GM18526 (cell line): Measurements from ENCODE around the gene SS18L1.

ENCODE experiments used
- POLR2A ChIP-seq: IDR thresholded peaks from 3 replicates; pipeline ENCODE4 v1.6.1; 2011; ENCODE audit not compliant: insufficient read length; ENCODE audit errors: extremely low read depth

The SS18L1 gene

DNA sequence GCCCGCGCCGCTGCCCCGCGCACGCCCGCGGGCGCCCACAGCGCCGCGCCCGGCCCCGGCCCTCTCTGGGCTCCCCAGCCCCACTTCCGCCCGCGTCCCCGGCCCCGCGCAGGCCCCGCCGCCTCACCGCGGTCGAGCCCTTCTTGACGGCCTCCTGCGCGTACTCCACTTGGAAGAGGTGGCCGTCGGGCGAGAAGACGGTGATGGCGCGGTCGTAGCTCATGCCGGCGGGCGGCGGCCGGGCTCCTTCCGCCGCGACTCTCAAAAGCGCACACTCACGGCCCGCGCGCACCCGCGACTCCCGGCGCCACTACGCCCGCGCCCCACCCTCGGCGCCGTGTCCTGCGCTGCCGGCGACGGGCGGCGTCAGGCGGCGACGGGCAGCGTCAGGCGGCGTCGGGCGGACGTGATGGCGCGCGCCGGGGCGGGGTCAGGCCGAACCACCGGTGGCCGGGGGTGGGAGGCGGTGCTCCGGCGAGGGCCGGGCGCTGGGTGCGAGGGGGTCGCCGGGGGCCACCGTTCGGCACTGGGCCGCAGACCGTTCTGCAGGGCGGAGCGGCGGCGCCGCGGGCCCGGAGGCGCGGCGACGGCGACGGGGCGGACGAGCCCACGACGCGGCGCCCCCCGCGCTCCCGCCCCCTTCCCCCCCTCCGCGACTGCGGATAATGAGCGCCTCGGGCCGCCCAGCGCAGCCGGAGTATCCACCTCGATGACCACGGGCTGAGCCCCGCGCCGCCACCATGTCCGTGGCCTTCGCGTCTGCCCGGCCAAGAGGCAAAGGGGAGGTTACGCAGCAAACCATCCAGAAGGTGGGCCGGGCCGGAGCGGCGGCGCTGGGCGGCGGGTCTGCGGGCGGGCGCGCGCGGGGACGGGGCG is at the start of gene SS18L1, which contains the start of gene PSMA7:
TSS of gene SS18L1 (plus strand) at position 689 of the 876 bp plus-strand sequence. CDS start at position 741, 52 bp downstream.
TSS of gene PSMA7 (minus strand) at position 314 of the 876 bp plus-strand sequence. CDS start at position 223, 91 bp downstream.
- TF ChIP-seq POLR2A, result peak; percentile 86

GRCh38 chr20:62096421-62097380 is 46.9 kb upstream of the SS18L1 start:
- TF ChIP-seq POLR2A, result no peak

GRCh38 chr20:62097881-62098407 is 45.6 kb upstream of the SS18L1 start:
- no peak for TF ChIP-seq POLR2A

- TF ChIP-seq POLR2A, result no peak
These were observed 42.5 kb upstream of the SS18L1 start for GRCh38 chr20:62101078-62101477.

DNA sequence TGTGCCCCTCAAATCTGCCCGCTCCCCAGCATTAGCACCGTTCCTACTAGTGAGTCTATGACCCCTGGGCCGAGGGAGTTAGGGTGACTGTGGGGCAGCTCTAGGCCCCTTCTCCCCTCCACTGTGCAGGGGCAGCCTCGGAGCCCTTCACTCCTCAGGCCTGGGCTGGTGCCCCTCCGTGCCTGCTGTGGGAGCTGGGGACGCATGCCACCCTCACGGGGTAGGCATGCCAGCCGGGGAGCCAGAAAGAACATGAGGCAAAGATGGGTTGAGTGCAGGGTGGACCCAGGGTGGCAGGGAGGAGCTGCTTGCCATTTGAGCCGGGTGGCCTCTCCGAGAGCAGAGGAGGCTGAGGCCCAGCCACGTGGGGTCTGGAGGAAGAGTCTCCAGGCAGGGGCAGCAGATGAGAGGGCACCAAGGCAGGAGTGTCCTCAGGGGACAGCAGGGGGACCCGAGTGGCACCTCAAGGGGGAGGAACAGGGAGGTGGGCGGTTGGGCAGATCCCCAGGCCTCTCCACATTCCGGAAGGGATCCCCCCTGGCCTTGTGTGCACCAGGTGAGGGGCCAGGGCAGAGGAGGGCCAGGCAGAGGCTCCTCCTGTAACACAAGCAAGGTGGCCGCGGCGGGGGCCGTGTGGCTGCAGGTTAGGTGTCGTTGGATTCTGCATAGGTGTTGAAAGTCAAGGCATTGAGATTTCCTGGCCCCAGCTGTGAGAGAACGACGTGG is 39.9 kb upstream of the SS18L1 start:
- TF ChIP-seq POLR2A, result no peak

GRCh38 chr20:62104234-62104789 is 39.3 kb upstream of the SS18L1 start:
- no peak for TF ChIP-seq POLR2A

DNA sequence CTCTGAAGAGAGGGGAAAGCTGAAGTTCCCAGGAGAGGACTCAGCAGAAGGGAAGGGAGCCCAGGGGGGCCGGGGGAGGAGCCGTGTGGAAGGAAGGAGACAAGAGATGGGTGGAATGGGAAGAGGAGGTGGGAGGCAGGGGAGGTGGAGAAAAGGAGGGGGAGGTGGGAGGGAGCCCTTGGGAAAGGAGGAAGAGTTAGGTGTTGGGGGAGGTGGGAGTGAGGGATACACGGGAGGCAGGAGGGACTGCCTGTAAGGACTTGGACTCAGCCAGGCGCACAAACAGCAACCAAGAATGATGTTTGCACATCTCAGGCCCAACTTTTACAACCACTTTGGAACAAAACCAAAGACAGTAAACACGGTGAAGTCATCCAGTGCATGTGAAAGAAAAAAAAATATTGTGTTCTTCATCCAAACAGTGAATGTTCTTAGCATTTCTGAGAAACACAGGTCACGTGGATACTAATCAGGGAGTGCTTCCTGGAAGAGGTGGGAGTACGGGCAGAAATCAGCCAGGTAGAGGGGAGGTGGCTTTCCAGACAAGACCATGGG is 38.7 kb upstream of the SS18L1 start:
- no peak for TF ChIP-seq POLR2A

- TF ChIP-seq POLR2A, result no peak
These were observed 38.0 kb upstream of the SS18L1 start for GRCh38 chr20:62105592-62105991.

GRCh38 chr20:62111148-62111547 is 32.4 kb upstream of the SS18L1 start:
- TF ChIP-seq POLR2A, result no peak

GRCh38 chr20:62112368-62112767 is 31.2 kb upstream of the SS18L1 start:
- no peak for TF ChIP-seq POLR2A

- TF ChIP-seq POLR2A, result no peak
These were observed 28.7 kb upstream of the SS18L1 start for GRCh38 chr20:62114894-62115293.

GRCh38 chr20:62116558-62117361 is 26.8 kb upstream of the SS18L1 start:
- no peak for TF ChIP-seq POLR2A

GRCh38 chr20:62117362-62117646 is 26.3 kb upstream of the SS18L1 start:
- no peak for TF ChIP-seq POLR2A
